HG03432 (cell line): Measurements from ENCODE around the gene BRD4.

ENCODE experiments used
- ATAC-seq: cut with Tn5 transposase; IDR thresholded peaks from one replicate; pipeline ENCODE4 v1.9.1; 2021; ENCODE audit warnings: mild to moderate bottlenecking, moderate library complexity; ENCODE audit not compliant: unreplicated experiment

BRD4 gene

DNA sequence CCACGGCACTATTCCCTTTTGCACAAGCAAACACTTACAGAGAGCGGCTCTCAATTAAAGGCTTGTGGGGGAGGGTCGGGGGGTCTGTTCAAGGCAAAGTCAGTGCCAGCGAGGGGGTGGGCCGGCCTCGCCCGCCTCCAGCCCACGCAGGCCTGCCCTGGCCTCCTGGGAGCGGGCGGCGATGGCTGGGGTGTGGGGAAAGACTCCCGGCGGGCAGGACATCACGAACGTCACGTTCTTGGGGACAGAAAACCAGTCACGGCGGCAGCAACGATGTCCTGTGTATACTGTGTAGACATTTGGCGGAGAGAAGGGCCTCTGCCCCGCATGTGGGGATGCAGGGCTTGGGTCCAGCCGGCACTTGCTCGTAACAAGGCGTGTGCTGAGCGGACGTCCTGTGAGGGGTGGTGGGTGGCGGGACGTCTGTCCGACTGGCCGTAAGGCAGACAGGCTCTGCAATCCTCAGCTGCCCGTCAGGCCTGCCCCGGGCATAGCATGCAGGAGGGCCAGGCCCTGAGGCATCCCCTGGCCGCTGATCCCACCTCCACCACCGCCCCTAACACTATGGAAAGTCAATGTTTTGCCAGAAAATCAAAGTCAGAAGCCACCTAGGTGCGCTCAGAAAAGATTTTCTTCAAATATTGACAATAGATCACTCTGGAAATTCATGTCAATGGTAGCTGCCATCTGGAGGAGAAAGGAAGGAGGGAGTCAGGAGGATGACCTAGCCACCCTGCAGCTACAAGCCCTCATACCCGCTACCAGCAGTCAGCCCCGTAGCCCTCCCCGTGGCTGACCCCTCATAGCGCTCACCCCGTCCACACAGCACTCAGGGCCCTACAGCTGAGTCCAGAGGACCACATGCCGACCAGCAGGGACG is 94.3 kb downstream of the BRD4 start:
- ATAC-seq = no peak

DNA sequence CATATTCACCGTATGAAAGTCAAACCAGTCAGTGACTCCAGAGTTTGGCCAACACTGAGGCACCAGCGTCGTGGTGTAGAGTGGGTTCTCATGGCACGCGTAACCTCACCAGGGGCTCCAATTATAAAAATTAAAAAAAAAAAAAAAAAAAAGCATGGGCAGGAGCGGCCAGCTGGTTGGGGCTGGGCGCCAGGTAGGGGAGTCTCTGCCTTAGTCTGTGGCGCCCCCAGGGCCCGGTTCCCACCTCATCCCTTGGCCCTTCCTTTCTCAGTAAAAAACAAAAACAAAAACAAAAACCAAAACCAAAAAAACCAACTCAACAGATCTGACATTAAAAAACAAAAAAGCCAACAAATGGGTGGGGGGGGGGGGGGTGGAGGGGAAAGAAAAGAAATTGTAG is 95.5 kb downstream of the BRD4 start:
- no peak for ATAC-seq

GRCh38 chr19:15235781-15236180 is 96.6 kb downstream of the BRD4 start:
- ATAC-seq = no peak

DNA sequence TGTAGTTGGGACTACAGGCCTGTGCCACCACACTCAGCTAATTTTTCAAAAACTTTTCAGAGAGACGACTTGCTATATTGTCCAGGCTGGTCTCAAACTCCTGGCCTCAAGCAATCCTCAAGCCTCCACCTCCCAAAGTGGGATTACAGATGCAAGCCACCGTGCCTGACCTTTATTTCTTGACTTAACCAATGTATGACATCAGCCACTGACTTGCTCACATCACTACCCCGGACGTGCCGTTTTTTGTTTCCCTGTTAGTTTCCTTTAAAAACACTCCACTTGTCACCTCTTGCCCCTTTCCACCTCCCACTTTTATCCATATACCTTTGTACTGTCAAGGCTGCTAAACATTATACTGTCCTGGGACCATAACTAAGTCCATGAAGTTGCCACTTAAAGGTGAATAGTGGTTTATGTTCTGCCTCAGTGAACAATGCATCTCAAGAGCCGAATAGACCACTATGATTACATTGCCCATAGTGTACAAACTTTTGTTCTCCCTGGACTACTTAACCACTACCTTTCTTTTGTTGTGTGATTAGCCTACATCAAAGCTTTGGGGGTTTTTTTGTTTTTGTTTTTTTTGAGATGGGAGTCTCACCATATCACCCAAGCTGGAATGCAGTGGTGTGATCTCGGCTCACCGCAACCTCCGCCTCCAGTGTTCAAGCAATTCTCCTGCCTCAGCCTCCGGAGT is 97.8 kb downstream of the BRD4 start:
- ATAC-seq = no peak

DNA sequence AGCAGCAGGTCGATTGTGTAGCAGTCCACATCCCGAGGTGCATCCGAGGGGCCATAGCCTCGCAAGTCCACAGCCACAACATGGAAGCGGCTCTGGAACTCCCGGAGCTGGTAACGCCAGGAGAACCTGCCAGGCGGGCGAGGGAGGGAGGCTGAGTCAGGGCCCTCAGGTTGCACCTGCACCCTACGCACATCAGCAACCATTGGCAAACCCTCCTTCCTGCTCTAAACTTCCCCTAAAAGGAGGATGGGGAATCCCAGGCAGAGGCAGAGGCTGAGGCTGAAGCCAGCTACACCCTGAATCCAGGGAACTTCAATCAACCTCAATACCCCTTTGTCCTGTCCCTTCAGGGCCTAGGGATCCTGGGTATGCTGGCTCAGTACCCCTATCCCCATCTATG is 101.1 kb downstream of the BRD4 start:
- ATAC-seq = no peak

DNA sequence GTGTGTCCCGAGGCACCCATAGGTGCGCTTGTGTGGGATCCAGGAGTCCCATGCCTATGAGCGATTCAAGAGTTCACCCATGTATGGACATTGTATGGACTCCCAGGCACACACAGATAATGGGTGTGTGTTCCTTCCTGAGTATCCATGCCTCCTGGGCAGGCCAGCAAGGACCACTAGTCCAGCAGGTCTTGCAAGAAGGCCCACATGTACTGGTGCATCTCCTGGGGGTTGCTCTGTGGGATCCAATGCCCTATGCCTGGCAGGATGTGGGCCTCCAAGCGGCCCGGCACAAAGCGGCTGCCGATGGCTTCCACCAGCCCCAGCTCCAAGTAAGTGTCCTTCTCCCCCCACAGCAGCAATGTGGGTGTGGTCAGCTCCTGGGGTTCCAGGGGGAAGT is 105.1 kb downstream of the BRD4 start:
- ATAC-seq = no peak

DNA sequence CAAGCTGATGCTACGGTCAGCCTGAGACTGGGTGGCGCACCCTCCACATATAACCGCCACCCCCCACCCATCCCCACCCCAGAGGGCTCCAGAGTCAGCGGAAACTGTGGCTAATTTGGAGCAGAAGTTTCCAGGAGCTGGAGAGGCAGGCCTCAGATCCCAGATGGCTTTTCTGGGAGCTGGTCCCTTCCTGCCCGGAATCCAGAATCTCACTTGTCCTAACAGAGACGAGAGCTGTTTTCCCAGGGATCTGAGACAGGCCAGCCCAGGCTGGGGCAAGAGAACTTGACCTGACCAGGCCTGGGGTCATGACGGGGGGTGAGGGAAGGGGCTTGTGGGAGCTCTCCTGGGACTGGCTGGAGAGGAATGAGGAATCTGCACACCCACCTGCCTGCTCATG is 106.6 kb downstream of the BRD4 start:
- no peak for ATAC-seq

- ATAC-seq = no peak
Measured at GRCh38 chr19:15223649-15224361, 108.5 kb downstream of the BRD4 start.

DNA sequence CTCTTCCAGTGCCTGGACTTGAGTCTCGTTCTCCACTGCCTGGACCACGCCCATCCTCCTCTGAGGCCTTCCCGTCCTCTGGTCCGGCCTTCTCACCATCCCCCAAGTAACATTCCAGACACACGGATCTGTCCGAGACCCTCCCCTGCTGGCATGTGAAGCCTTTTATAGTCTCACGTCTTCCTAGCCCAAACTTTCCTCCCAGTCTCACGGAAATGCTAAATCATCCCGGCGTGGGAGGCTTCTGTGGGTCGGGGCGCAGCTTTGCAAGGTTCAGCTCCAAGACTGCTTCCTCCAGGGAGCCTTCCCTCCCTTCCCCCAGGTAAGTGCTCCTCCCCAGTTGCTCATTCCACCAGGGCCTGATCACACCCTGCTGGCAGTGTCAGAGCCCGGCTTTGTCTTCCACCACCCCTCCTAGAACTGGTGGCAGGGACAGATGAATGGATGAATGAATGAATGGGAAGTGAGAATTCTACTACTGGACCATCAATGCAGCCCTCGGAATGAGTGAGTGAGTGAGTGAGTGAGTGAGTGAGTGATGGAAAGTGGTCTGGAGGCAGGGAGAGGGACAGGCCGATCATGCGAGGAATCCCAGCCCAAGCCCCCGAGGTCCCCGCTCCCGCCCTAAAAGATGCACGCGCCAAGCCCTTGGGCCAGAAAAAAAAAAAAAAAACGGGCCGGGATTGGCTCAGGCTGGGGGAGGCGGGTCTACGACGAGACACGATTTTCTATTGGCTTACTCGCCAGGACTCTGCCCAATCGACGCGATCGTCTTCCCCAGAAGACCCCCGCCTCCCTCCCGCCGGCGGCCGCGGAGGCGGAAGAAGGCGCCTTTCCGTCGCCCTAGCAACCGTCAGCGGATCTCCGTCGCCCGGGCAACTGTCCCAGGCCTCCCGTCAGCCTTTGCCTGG is 109.3 kb downstream of the BRD4 start:
- ATAC-seq = peak; percentile 69

- ATAC-seq = no peak
Measured at GRCh38 chr19:15220833-15221232, 111.5 kb downstream of the BRD4 start.

GRCh38 chr19:15218501-15218900 is 113.8 kb downstream of the BRD4 start:
- no peak for ATAC-seq

- ATAC-seq = no peak
Measured at GRCh38 chr19:15216363-15216762, 116.0 kb downstream of the BRD4 start.

GRCh38 chr19:15213715-15214381 is 118.5 kb downstream of the BRD4 start:
- ATAC-seq = no peak

DNA sequence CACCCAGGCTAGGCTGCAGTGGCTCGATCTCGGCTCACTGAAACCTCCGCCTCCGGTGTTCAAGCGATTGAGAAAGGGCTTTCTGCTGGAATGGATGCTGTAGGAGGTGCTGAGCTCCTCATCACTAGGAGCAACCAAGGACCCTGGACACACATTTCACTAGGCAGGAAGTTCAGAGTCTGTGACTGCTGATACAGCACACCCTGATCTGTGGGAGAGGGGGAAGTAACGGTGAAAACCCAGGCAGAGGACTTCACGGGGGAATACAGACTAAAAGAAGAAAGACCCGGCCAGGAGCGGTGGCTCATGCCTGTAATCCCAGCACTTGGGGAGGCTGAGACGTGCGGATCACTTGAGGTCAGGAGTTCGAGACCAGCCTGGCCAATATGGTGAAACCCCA is 119.6 kb downstream of the BRD4 start:
- no peak for ATAC-seq

DNA sequence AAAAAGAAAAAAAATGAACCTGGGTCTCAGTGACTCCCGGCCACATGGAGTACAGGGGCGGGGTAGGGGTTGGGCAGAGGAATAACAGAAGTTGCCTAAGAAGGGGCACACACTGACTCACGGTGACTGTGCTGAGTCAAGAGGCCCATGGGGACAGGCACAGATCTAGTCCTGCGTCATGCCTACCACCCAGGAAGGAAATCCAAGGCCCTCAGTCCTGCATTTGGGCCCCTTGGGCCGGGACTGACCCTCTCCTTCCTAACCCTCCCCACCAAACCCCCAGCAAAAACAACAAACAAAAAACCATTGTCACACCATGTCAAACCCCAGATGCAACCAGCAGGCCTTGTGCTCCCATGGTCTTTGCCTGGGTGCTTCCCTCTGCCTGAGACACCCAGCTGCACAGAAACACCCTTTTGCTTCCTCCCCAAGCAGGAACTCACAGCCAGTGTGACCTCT is 122.0 kb downstream of the BRD4 start:
- ATAC-seq = no peak

DNA sequence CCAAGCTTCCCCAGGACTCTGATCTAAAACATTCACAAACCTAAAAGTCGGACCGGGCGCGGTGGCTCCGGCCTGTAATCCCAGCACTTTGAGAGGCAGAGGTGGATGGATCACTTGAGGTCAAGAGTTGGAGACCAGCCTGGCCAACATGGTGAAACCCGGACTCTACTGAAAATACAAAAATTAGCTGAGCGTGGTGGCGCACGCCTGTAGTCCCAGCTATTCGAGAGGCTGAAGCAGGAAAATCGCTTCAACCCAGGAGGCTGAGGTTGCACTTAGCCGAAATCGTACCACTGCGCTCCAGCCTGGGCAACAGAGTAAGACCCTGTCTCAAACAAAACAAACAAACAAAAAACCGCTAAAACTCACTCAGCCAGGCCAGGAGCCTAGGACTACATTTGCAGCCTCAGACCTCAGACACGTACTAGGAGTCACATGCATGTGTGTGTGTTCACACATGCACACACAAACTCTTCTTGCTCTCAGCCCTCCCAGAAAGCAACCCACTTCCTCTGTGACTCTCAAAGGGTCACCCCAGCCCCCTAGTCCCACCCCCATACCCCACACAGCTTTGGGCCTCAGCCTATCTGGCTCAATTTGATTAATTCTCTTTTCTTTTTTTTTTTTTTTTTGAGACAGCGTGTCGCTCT is 130.8 kb downstream of the BRD4 start:
- no peak for ATAC-seq

DNA sequence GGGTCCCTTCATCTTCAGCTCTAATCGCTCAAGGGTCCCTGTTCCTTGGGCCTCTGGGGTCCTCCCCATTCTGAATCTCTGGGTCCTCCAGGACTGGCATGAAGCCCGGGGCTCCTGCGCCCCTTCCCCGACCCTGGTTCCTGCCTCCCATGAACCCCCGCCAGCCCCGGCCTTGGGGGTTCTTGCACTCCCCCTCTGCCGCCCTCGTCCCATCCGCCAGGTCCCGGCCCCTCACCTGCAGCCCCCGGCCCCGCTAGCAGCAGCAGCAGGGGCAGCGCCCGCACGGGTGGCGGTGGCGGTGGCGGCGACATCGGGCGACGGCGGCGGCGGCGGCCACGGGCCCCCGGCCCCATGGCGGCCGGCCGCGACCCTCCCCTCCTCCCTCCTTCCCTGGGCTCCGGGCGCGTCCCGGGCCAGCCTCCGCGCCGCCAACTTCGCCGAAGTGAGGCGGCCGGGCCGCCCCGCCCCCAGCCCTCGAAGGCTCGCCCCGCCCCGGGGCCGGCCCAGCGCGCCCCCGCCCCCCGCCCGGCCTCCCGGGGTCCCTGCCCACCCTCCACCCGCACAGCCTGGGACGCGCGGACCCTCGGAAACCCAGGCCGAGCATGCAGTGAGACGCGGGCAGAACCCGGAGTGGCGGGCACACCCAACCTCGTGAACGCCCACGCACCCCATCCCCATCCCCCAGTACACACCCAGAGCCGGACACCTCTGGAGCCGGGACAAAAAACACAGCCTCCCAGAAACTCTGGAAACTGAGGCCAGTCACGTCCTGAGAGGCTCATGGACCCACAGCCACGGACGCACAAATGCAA is 131.6 kb downstream of the BRD4 start, which contains the start of gene NOTCH3:
TSS of gene NOTCH3 (minus strand) at position 443 of the 812 bp plus-strand sequence. CDS start at position 353, 90 bp downstream.
- ATAC-seq = no peak
